Epithelial cell of umbilical artery (primary cell): Measurements from ENCODE around the gene ANAPC16. TPM values are rescaled to one million over a fixed set of nuclear protein-coding genes. Genes with fewer than 3 reads are reported as not detected.

Experiments
- total RNA-seq: library from RNA; depleted of rRNA; stranded (reverse); fragments of >200 nt; gene quantifications from 2 replicates; pipeline ENCODE4 v1.2.3, GENCODE V29; 2014

The ANAPC16 gene
- total RNA-seq, result 40.9 and 54.7 TPM in 2 replicates

DNA sequence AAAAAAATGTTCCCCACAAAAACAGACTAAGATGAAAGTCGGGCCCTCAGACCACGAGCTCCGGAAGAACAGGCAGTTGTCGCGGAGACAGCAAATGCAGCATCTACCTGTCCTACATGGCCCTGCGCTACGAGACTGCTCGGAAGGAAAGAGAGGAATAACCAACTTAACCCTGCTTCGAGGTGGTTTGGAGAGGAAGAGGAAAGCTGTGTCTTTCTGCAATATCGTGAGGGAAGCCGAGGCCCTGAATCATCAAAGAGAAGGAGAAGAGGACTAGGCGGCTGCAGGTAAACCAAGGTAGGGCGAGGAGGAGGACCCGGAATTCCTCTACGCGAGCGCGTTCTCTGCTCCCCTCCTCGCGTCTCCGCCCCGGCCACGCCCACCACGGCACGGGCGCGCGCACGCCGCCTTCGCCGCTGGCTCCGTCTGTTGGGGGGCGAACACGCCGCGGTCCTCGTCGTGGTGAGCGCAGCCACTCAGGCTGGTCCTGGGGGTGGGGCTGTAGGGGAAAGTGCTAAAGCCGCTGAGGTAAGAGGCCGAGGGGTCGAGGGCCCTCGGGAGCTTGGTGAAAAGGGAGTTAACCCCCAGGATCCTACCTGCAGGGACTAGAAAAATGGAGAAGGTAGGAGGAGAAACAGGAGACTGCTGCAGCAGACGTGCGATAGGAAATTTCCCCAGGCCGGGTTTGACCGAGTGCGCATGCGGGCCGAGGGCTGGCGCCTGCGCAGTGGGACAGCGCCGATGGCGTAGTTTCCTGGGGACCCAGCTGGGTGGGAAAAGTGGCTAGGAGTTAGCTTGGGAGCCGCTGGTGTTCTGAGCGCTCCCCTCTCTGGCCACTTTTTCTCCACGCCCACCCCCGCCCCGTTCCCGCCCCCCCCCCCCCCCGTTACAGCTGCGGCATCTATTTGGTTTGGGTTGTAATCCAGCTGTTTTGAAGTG, at the start of gene ANAPC16, which contains the start of gene ASCC1:
Gene ANAPC16 (plus strand): TSS at position 402 of the 939 bp plus-strand sequence. CDS start 7,903 bp downstream, outside the sequence.
Gene ASCC1 (minus strand): TSS at position 666 of the 939 bp plus-strand sequence. CDS start 2,978 bp downstream, outside the sequence.

DNA sequence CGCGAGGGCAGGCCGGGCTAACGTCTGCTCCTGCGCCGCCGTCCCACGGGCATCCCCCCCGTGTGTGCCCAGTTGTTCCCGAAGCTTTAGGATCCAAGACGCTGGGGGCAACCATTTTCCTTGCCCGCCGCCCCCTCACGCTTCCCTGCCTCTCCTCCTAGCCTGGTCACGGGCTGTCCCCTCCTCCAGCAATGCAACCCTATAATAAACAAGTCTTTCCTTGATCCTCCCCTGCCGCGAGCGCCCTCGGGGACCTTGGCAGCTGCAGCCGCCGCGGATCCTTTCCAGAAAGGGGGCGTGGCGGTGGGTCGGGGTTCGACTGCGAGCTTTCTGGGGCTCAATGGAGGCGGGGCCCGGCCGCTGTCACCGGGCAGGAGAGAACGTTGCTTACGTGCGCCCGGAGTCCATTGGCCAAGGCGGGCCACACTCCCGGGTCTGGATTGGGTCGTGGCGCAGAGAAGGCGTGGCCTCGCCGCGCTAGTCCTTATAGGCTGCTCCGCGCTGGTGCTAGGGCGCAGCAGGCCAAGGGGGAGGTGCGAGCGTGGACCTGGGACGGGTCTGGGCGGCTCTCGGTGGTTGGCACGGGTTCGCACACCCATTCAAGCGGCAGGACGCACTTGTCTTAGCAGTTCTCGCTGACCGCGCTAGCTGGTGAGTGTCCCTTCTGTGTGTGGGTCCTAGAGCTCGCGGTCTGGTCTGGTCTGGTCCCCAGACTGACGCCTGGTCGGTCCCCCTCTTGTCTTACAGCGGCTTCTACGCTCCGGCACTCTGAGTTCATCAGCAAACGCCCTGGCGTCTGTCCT, 57.8 kb downstream of the ANAPC16 start, which contains the start of gene DDIT4:
Gene DDIT4 (plus strand): TSS at position 515 of the 803 bp plus-strand sequence. CDS start 293 bp downstream, outside the sequence.

Other genes with a start within 250 kb of the ANAPC16 start
- 0.15 and 1.3 TPM in 2 replicates for gene SPOCK2, start 127.5 kb upstream of the ANAPC16 start, total RNA-seq
- gene ASCC1, start 264 bp downstream of the ANAPC16 start, total RNA-seq, result 29.6 and 30.4 TPM in 2 replicates
- gene DDIT4, start 57.9 kb downstream of the ANAPC16 start, total RNA-seq, result 152 and 176 TPM in 2 replicates
- 17.9 and 18.2 TPM in 2 replicates for gene DNAJB12, start 138.9 kb downstream of the ANAPC16 start, total RNA-seq